GM12875 (cell line): Measurements from ENCODE around the gene DOCK2.

ENCODE experiments used
- H3K4me3 ChIP-seq: one replicate; pipeline ENCODE4 v1.5.1; 2011; ENCODE audit warnings: low read depth, low read length, control low read depth
- TF ChIP-seq, protein P1 (sequence below): IDR thresholded peaks from 2 replicates; pipeline ENCODE4 v1.5.1; 2011; ENCODE audit warnings: low read depth, mild to moderate bottlenecking, control low read depth, inconsistent platforms, low read length, moderate library complexity, borderline replicate concordance; ENCODE audit not compliant: insufficient read depth

The DOCK2 gene

GRCh38 chr5:169954786-169955185 lies 317.7 kb downstream of the DOCK2 start:
- no peak overlapping the region for H3K4me3 ChIP-seq

GRCh38 chr5:169956126-169956525 lies 319.1 kb downstream of the DOCK2 start:
- TF ChIP-seq, protein P1, sequence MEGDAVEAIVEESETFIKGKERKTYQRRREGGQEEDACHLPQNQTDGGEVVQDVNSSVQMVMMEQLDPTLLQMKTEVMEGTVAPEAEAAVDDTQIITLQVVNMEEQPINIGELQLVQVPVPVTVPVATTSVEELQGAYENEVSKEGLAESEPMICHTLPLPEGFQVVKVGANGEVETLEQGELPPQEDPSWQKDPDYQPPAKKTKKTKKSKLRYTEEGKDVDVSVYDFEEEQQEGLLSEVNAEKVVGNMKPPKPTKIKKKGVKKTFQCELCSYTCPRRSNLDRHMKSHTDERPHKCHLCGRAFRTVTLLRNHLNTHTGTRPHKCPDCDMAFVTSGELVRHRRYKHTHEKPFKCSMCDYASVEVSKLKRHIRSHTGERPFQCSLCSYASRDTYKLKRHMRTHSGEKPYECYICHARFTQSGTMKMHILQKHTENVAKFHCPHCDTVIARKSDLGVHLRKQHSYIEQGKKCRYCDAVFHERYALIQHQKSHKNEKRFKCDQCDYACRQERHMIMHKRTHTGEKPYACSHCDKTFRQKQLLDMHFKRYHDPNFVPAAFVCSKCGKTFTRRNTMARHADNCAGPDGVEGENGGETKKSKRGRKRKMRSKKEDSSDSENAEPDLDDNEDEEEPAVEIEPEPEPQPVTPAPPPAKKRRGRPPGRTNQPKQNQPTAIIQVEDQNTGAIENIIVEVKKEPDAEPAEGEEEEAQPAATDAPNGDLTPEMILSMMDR: no peak
- H3K4me3 ChIP-seq: no peak overlapping the region

More at GRCh38 chr5:169954786-169955185, 317.7 kb downstream of the DOCK2 start:
- TF ChIP-seq, protein P1: no peak

DNA sequence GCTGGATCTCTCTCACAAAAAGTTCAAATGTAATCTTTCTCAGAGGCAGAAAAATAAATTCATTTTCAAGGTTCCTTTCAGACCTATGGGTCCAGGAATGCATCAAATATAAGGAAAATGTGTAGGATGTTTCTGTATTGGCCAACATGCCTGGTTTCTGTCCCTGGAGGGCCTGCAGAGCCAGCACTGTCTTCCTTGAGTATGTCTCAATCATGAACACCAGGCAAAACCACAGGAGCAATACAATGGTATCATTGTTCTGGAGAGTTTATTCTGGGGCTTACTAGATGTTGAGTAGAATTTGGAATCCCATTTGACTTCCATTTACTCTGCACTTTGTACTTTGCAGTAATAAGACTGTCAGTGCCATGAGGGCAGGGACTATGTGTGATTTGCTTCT lies 319.7 kb downstream of the DOCK2 start:
- TF ChIP-seq, protein P1: no peak
- H3K4me3 ChIP-seq: no peak overlapping the region

DNA sequence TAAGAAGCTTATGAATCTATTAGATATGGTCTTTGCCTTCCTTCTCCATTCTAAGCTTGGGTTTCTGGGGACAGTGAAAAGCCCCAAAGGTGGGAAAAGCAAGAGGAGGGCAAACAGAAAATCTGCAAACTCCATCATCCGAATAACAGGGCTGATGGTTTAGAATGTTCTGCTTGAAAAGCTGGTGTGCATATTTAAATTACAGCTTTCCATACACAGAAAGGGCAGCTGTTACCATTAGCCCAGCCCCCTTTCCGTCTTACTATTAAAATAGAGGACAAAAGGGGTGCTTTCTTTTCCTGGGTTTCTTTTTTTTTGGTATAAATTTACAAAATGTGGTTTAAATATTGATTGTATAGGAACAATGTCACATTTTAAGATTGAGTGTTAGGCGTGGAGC lies 321.2 kb downstream of the DOCK2 start:
- TF ChIP-seq, protein P1: no peak
- H3K4me3 ChIP-seq: no peak overlapping the region

- TF ChIP-seq, protein P1: no peak
- H3K4me3 ChIP-seq: no peak overlapping the region
Observed at GRCh38 chr5:169960659-169961058, 323.6 kb downstream of the DOCK2 start.

DNA sequence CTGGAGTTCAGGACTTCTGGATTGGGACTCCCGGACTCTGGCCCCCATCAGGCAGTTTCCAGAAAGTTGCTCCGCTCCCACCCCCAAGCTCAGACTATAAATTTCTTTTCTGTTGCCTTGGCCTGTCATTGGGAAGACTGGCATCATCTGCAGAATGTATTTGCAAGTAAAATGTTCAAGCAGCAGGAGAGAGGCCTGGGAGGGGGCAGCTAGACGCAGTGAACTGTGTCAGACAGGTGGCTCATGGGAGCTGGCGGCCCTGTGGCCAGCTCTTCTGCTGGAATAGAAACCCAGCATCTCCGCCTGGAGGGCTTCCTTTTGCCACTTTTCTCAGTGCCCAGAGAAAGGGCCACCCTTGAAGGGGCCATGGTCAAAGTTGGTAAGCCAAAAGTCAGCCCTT lies 327.2 kb downstream of the DOCK2 start:
- TF ChIP-seq, protein P1: no peak
- no peak overlapping the region for H3K4me3 ChIP-seq

DNA sequence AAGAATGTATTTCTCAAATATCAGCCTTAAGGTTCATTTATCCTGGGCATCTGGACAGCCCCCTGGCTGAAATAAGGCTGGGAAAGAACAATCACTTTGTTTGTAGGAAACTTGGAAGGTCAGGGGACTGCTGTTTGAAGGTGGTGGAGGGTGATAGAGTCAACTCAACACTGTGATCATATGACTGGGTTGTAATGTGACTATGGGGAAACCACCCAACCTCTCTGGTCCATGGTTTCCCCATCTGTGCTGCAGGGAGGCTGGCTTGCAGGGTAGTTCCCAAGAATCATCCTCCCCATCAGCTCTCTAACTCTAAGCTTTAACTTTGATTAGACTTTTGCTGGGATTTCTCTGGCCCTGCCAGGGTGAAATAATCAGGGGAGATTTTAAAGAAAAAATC lies 333.3 kb downstream of the DOCK2 start:
- TF ChIP-seq, protein P1: no peak
- no peak overlapping the region for H3K4me3 ChIP-seq
